Measurements from ENCODE around the gene LNPEP.
"Not testable (repeated sequence)": the region's sequence is repeated elsewhere in the genome, so short reads cannot be mapped to it uniquely, and the experiment has no call there.

The LNPEP gene

GRCh38 chr5:96920744-96921355 lies 15.0 kb upstream of the LNPEP start:
- no peak overlapping the region for H3K4me3 Mint-ChIP-seq
- peaks cover 42% of the 10 kb centered on the region for H3K36me3 Mint-ChIP-seq (ENCODE audit: low read depth)
- H3K27ac Mint-ChIP-seq: peak overlapping the region; percentile 56
- no peaks in the 10 kb centered on the region for H3K9me3 Mint-ChIP-seq
- H3K4me1 Mint-ChIP-seq (ENCODE audit: low read depth): peaks cover 62% of the 10 kb centered on the region
- no peaks in the 10 kb centered on the region for H3K27me3 Mint-ChIP-seq

DNA sequence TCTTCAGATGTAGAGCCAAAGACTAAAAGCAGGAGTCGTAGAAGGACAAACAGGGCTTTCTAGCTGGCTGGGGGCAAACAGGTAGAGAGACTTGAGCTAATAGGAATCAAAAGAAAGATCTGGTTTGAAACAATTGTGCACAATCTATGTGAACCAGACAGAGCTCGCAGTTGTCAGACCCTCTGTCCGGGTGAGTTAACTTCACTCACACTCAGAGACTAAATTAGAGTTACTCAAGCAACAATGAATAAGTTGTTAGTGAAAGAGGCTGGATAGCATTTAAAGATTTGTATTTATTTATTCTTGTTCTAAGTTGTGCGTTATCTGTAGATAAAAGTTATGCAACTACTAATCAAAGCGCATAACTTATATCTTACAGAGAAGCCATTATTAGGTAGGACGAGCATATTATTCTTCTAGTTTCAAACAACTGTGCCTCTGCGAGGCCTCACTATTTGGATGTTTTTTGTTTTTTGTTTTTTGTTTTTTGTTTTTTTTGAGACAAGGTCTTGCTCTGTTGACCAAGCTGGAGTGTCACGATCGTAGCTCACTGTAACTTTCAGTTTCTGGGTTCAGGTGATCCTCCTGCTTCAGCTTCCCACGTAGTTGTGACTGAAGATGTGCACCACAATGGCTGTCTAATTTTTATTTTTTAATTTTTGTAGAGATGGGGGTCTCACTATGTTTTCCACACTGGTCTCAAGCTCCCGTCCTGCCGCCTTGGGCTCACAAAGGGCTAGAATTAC lies 13.2 kb upstream of the LNPEP start:
- no peak overlapping the region for H3K4me3 Mint-ChIP-seq
- no peaks in the 10 kb centered on the region for H3K27me3 Mint-ChIP-seq
- H3K36me3 Mint-ChIP-seq (ENCODE audit: low read depth): peaks cover 26% of the 10 kb centered on the region
- no peak overlapping the region for H3K27ac Mint-ChIP-seq
- no peaks in the 10 kb centered on the region for H3K9me3 Mint-ChIP-seq
- peaks cover 68% of the 10 kb centered on the region for H3K4me1 Mint-ChIP-seq (ENCODE audit: low read depth)

DNA sequence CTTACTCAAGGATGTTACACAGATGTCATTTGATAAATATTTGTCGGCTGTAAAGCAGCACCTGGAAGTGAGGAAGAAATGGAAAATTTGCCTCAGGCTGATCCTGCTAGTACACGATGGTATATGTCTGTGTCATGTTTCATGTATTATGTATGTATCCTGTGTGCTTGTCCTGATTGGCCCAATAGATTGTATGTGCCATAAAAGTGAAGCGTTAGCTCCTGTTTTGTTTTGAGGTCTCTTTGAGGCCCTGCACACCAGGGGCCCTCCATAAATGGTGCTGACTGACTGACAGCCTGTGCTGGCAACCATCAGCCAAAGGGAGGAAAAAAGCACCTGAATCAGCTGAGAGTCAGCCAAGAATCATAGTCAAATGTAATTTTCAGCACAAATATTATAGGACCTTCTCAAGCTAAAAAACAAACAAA lies 11.8 kb upstream of the LNPEP start:
- peaks cover 67% of the 10 kb centered on the region for H3K4me1 Mint-ChIP-seq (ENCODE audit: low read depth)
- H3K36me3 Mint-ChIP-seq (ENCODE audit: low read depth): peaks cover 13% of the 10 kb centered on the region
- H3K27me3 Mint-ChIP-seq: no peaks in the 10 kb centered on the region
- peak overlapping the region; percentile 23 for H3K4me3 Mint-ChIP-seq
- peak overlapping the region; percentile 92 for H3K27ac Mint-ChIP-seq
- no peaks in the 10 kb centered on the region for H3K9me3 Mint-ChIP-seq

- H3K4me1 Mint-ChIP-seq (ENCODE audit: low read depth): peaks cover 65% of the 10 kb centered on the region
- no peaks in the 10 kb centered on the region for H3K27me3 Mint-ChIP-seq
- H3K36me3 Mint-ChIP-seq (ENCODE audit: low read depth): no peaks in the 10 kb centered on the region
- H3K9me3 Mint-ChIP-seq: no peaks in the 10 kb centered on the region
- H3K27ac Mint-ChIP-seq: no peak overlapping the region
- H3K4me3 Mint-ChIP-seq: no peak overlapping the region
Observed at GRCh38 chr5:96926276-96926675, 9.6 kb upstream of the LNPEP start.

- H3K9me3 Mint-ChIP-seq: no peaks in the 10 kb centered on the region
Observed at GRCh38 chr5:96927008-96927407, 8.9 kb upstream of the LNPEP start.

DNA sequence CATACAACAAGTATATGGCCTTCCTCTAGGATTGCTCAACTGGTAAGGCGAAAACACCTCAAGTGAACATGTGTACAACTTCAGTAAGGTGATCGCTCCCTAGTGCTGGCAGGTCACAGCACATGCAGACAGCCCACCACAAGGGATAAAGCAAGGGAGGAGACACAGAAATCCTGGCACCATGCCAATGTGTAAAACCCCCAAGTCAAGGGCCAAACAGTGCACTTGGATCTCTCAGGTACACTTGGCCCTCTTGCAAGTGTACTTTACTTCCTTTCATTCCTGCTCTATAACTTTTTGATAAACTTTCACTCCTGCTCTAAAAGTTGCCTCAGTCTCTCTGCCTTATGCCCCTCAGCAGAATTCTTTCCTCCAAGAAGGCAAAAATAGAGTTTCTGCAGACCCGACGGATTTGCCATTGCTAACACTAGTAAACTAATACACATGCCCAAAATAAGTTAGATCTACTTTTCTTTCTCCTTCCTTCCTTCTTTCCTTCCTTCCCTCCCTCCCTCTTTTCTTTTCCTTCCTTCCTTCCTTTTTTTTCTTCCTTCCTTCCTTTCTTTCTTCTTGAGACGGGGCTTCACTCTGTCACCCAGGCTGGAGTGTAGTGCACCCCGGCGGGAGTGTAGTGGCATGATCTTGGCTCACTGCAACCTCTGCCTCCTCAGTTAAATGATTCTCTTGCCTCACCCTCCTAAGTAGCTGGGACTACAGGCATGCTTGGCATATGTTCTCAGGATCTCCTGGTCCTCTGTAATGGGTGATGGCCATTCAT lies 6.8 kb upstream of the LNPEP start:
- H3K27me3 Mint-ChIP-seq: no peaks in the 10 kb centered on the region
- H3K4me3 Mint-ChIP-seq: no peak overlapping the region
- H3K9me3 Mint-ChIP-seq: no peaks in the 10 kb centered on the region
- H3K4me1 Mint-ChIP-seq (ENCODE audit: low read depth): peaks cover 78% of the 10 kb centered on the region
- H3K36me3 Mint-ChIP-seq (ENCODE audit: low read depth): no peaks in the 10 kb centered on the region
- H3K27ac Mint-ChIP-seq: no peak overlapping the region

More at GRCh38 chr5:96927008-96927407, 8.9 kb upstream of the LNPEP start:
- Mint-ChIP-seq H3K36me3 (ENCODE audit: low read depth) (no peaks in the 10 kb centered on the region), H3K4me1 (ENCODE audit: low read depth) (peaks cover 67% of the 10 kb centered on the region), H3K27ac (no peak overlapping the region), H3K27me3 (no peaks in the 10 kb centered on the region), H3K4me3 (no peak overlapping the region)

DNA sequence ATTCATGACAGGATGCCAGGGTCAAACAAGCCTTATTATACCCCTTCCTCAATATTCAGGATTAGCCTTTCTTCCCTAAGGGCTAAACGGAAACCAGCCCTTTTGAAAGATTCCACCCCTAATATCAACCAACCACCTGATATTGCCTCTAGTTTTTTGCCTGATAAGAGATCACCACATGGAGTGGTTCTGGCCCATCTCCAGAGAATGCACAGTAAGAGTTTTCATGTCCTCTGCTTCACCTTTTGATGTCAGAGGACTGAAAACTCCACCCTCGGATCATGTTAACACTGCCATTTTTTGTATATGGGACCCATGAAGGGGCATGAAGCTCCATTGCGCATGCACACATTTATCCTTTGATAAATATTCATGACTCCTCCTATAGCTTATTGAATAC lies 5.8 kb upstream of the LNPEP start:
- H3K4me1 Mint-ChIP-seq (ENCODE audit: low read depth): peaks cover 74% of the 10 kb centered on the region

GRCh38 chr5:96930589-96930988 lies 5.3 kb upstream of the LNPEP start:
- Mint-ChIP-seq H3K36me3 (ENCODE audit: low read depth) (no peaks in the 10 kb centered on the region), H3K4me3 (no peak overlapping the region), H3K9me3 (no peaks in the 10 kb centered on the region), H3K27me3 (no peaks in the 10 kb centered on the region), H3K4me1 (ENCODE audit: low read depth) (peaks cover 69% of the 10 kb centered on the region), H3K27ac (no peak overlapping the region)

More for the DNA sequence above, 5.8 kb upstream of the LNPEP start:
- Mint-ChIP-seq H3K27ac (no peak overlapping the region), H3K9me3 (no peaks in the 10 kb centered on the region), H3K27me3 (no peaks in the 10 kb centered on the region), H3K36me3 (ENCODE audit: low read depth) (no peaks in the 10 kb centered on the region), H3K4me3 (no peak overlapping the region)

GRCh38 chr5:96931037-96931436 lies 4.8 kb upstream of the LNPEP start:
- Mint-ChIP-seq H3K27ac (peak overlapping the region; percentile 85), H3K4me1 (ENCODE audit: low read depth) (peaks cover 67% of the 10 kb centered on the region)
- H3K4me3 Mint-ChIP-seq; H3K36me3 Mint-ChIP-seq (ENCODE audit: low read depth); H3K9me3 Mint-ChIP-seq; H3K27me3 Mint-ChIP-seq: not testable (repeated sequence)

GRCh38 chr5:96931605-96932004 lies 4.3 kb upstream of the LNPEP start:
- H3K4me1 Mint-ChIP-seq (ENCODE audit: low read depth): peaks cover 62% of the 10 kb centered on the region
- H3K36me3 Mint-ChIP-seq (ENCODE audit: low read depth): no peaks in the 10 kb centered on the region
- peak overlapping the region; percentile 58 for H3K4me3 Mint-ChIP-seq
- H3K9me3 Mint-ChIP-seq: no peaks in the 10 kb centered on the region
- H3K27me3 Mint-ChIP-seq: no peaks in the 10 kb centered on the region
- H3K27ac Mint-ChIP-seq: peak overlapping the region; percentile 85

DNA sequence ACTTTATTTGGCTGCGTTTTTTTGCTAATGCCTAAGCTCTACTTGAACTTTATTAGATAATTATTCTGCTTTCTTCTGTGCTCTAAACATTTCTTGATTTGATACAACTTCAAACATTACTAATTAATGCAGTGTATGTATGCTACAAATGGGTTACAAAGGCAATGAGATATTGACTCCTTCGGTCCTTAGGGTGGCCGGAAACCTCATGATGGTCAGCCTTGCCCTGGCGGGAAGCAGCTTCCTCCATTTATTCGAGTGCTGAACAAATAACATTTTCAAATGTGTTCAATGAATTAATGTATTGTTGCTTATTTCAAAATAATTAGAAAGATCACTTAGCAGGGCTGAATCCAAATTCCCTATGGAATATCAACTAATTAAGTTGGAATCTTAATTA lies 3.9 kb upstream of the LNPEP start:
- H3K27ac Mint-ChIP-seq: no peak overlapping the region
- no peaks in the 10 kb centered on the region for H3K9me3 Mint-ChIP-seq

GRCh38 chr5:96933764-96934707 lies 1.8 kb upstream of the LNPEP start:
- peaks cover 77% of the 10 kb centered on the region for H3K4me1 Mint-ChIP-seq (ENCODE audit: low read depth)
- peaks cover 9% of the 10 kb centered on the region for H3K36me3 Mint-ChIP-seq (ENCODE audit: low read depth)
- no peaks in the 10 kb centered on the region for H3K9me3 Mint-ChIP-seq
- H3K27ac Mint-ChIP-seq: peak overlapping the region; percentile 93
- H3K4me3 Mint-ChIP-seq: peak overlapping the region; percentile 86
- H3K27me3 Mint-ChIP-seq: no peaks in the 10 kb centered on the region

More for the DNA sequence above, 3.9 kb upstream of the LNPEP start:
- H3K27me3 Mint-ChIP-seq: no peaks in the 10 kb centered on the region
- H3K4me3 Mint-ChIP-seq: peak overlapping the region; percentile 58
- peaks cover 65% of the 10 kb centered on the region for H3K4me1 Mint-ChIP-seq (ENCODE audit: low read depth)
- no peaks in the 10 kb centered on the region for H3K36me3 Mint-ChIP-seq (ENCODE audit: low read depth)

- H3K4me1 Mint-ChIP-seq (ENCODE audit: low read depth): peaks cover 79% of the 10 kb centered on the region
- H3K36me3 Mint-ChIP-seq (ENCODE audit: low read depth): peaks cover 9% of the 10 kb centered on the region
- H3K9me3 Mint-ChIP-seq: no peaks in the 10 kb centered on the region
- H3K4me3 Mint-ChIP-seq: peak overlapping the region; percentile 86
- H3K27ac Mint-ChIP-seq: peak overlapping the region; percentile 96
- H3K27me3 Mint-ChIP-seq: no peaks in the 10 kb centered on the region
Observed at GRCh38 chr5:96934708-96935558, 947 bp upstream of the LNPEP start.
